K562 (cell line): ENCODE data around the gene FBN1. TPM values are rescaled to one million over a fixed set of nuclear protein-coding genes. Genes with fewer than 3 reads are reported as not detected.

ENCODE experiments used
- ATAC-seq: fragments of 200-7000 bp; cut with Tn5 transposase; 3 replicates; pipeline ENCODE4 v1.9.1; 2020; ENCODE audit warnings: moderate library complexity
- BruUV-seq: library from RNA; stranded (reverse); fragments of 400-500 nt; replicated peaks from 2 replicates; lab custom pipeline; 2021; lab: Mats Ljungman, UMichigan
- CTCF ChIA-PET: fragments of 300-600 bp; formaldehyde crosslinking; extraction: SDS; loops from one replicate; lab custom pipeline; 2021; ENCODE audit warnings: low intra/inter-chr PET ratio; lab: Yijun Ruan, JAX
- POLR2A ChIA-PET: fragments of 300-600, 350-650 bp; sonication (Branson Sonifier 250); formaldehyde crosslinking; extraction: SDS; loops from one replicate; lab custom pipeline; 2021; ENCODE audit warnings: antibody characterized with exemption, inconsistent platforms; lab: Yijun Ruan, JAX
- DNase-seq, 4 experiments: peaks; one replicate each; pipeline versions ENCODE4 v3.0.0 to v3.0.0-alpha.2; 2011 to 2018; ENCODE audit warnings: low spot score in 3 of 4, mixed read lengths in 3 of 4; ENCODE audit errors: extremely low read depth in 1 of 4
- FAIRE-seq: peaks from 2 replicates; lab custom pipeline; 2011; peaks lifted over from hg19 to GRCh38; lab: Jason Lieb, UNC
- H2AFZ ChIP-seq: 2 replicates; pipeline ENCODE4 v1.6.0; 2011; ENCODE audit warnings: low read depth, low read length, control low read depth, inconsistent platforms
- H3K27ac ChIP-seq: fragments of 200-600 bp; 3 replicates; pipeline ENCODE4 v1.8.0; 2011; ENCODE audit warnings: low read depth, mild to moderate bottlenecking, control low read depth, inconsistent platforms, low read length, moderate library complexity, mixed read lengths; ENCODE audit errors: extremely low read depth
- H3K27me3 ChIP-seq, 2 experiments: fragments of 300-600 bp in 1 of 2; 2 replicates in 1 of 2; 3 replicates in 1 of 2; pipeline versions ENCODE4 v1.6.0 to v1.8.0; 2011; ENCODE audit warnings: inconsistent platforms in 2 of 2, low read length in 2 of 2, mild to moderate bottlenecking in 1 of 2, mixed read lengths in 1 of 2, moderate library complexity in 1 of 2; ENCODE audit not compliant: control insufficient read depth in 2 of 2, insufficient read depth in 2 of 2
- H3K36me3 ChIP-seq: fragments of 300-600 bp; 3 replicates; pipeline ENCODE4 v1.8.0; 2011; ENCODE audit warnings: mild to moderate bottlenecking, low read length, inconsistent platforms; ENCODE audit not compliant: control insufficient read depth, insufficient read depth
- H3K4me1 ChIP-seq, 2 experiments: fragments of 200-600 bp in 1 of 2; replicated peaks in 1 of 2; 2 replicates in 1 of 2; 3 replicates in 1 of 2; pipeline versions ENCODE4 v1.5.1 to v1.8.0; 2011; ENCODE audit warnings: inconsistent platforms in 2 of 2, low read length in 2 of 2, mild to moderate bottlenecking in 1 of 2, mixed read lengths in 1 of 2, moderate library complexity in 1 of 2; ENCODE audit not compliant: control insufficient read depth in 2 of 2, insufficient read depth in 2 of 2
- H3K4me2 ChIP-seq: 2 replicates; pipeline ENCODE4 v1.6.1; 2011; ENCODE audit warnings: low read length, control low read depth, inconsistent platforms, mixed read lengths; ENCODE audit not compliant: insufficient read depth
- H3K4me3 ChIP-seq: fragments of 200-600 bp; sonication (generic), shearing (Covaris generic); 2 replicates; pipeline ENCODE4 v1.5.1; 2016; ENCODE audit warnings: control low read depth, inconsistent platforms
- H3K79me2 ChIP-seq: fragments of 200-600 bp; 3 replicates; pipeline ENCODE4 v1.8.0; 2011; ENCODE audit warnings: low read length, inconsistent platforms; ENCODE audit not compliant: control insufficient read depth, insufficient read depth
- H3K9ac ChIP-seq, 2 experiments: 2 replicates each; pipeline versions ENCODE4 v1.6.0 to v1.6.1; 2011; ENCODE audit warnings: low read depth in 2 of 2, low read length in 2 of 2, control low read depth in 1 of 2, inconsistent platforms in 1 of 2, mild to moderate bottlenecking in 1 of 2, mixed read lengths in 1 of 2; ENCODE audit not compliant: insufficient read depth in 1 of 2
- H3K9me1 ChIP-seq: one replicate; pipeline ENCODE4 v1.6.0; 2011; ENCODE audit warnings: inconsistent platforms, mild to moderate bottlenecking, low read length, moderate library complexity; ENCODE audit not compliant: control insufficient read depth, insufficient read depth
- H3K9me3 ChIP-seq: replicated peaks from 2 replicates; pipeline ENCODE4 v1.5.1; 2011; ENCODE audit warnings: low read depth, low read length, inconsistent platforms; ENCODE audit not compliant: control insufficient read depth, insufficient read depth
- H4K20me1 ChIP-seq: replicated peaks from 2 replicates; pipeline ENCODE4 v1.6.1; 2011; ENCODE audit warnings: low read length, inconsistent platforms, mixed read lengths; ENCODE audit not compliant: control insufficient read depth, insufficient read depth
- ZNF696 ChIP-seq: fragments of 250-450 bp; sonication (Bioruptor Pico); conservative IDR thresholded peaks from 2 replicates; pipeline ENCODE4 v1.4.0; 2020; ENCODE audit warnings: mild to moderate bottlenecking, moderate library complexity
- WGBS: fragments of 100-300 bp; shearing (Covaris generic); methylation state at CpG from one replicate; pipeline ENCODE4 v1.1.6; 2016; ENCODE audit warnings: low coverage, mixed read lengths; ENCODE audit not compliant: insufficient coverage; ENCODE audit errors: missing lambda C conversion rate; 5-methylcytosine and 5-hydroxymethylcytosine counted together
- in situ Hi-C: fragments of 300-500 bp; cut with MboI; formaldehyde crosslinking; loops from 4 replicates; pipeline ENCODE4 v1.15.0; 2018; ENCODE audit warnings: inconsistent platforms, mixed read lengths
- intact Hi-C: fragments of 100-400 bp; cut with micrococcal nuclease; formaldehyde crosslinking; loops from 2 replicates; pipeline ENCODE4 v1.14.2; 2022
- polyA plus RNA-seq, 8 experiments: library from polyadenylated mRNA; depleted of rRNA in 4 of 8; stranded (reverse) in 5 of 8; unstranded in 3 of 8; fragments of >200 nt; fragmentation: Nextera tagmentation in 2 of 8; fragmentation: Illumina TruSeq in 1 of 8; extraction: Ambion mirVana in 2 of 8; extraction: Trizol in 1 of 8; gene quantifications; 2 replicates each; pipeline versions ENCODE4 v1.2.1 to v1.2.3, GENCODE V29; 2011 to 2014; ENCODE audit warnings: inconsistent platforms in 1 of 8, missing spikeins in 1 of 8
- total RNA-seq, 7 experiments: library from RNA; depleted of rRNA in 6 of 7; stranded (reverse); fragments of >200 nt in 6 of 7; fragmentation: Illumina TruSeq in 2 of 7; extraction: Trizol in 2 of 7; gene quantifications; 2 replicates each; pipeline versions ENCODE4 v1.2.1 to v1.2.3, GENCODE V29; 2011 to 2021; ENCODE audit warnings: low replicate concordance in 1 of 7
- TF ChIP-seq, protein P1 (sequence below), 2 experiments: fragments of 450-650 bp in 1 of 2; sonication (generic) in 1 of 2; formaldehyde crosslinking in 1 of 2; IDR thresholded peaks; 2 replicates each; pipeline versions ENCODE4 v1.7.1 to v1.9.0; 2016 to 2022; ENCODE audit warnings: inconsistent platforms in 1 of 2, mild to moderate bottlenecking in 1 of 2, missing genetic modification reagents in 1 of 2

FBN1 gene
- total and polyA plus RNA-seq, 9 of the 15 experiments (the other 6 are each of a cell fraction or from before 2014, with no cell fraction given): 0.15 to 1.2 (median 0.60) TPM

DNA sequence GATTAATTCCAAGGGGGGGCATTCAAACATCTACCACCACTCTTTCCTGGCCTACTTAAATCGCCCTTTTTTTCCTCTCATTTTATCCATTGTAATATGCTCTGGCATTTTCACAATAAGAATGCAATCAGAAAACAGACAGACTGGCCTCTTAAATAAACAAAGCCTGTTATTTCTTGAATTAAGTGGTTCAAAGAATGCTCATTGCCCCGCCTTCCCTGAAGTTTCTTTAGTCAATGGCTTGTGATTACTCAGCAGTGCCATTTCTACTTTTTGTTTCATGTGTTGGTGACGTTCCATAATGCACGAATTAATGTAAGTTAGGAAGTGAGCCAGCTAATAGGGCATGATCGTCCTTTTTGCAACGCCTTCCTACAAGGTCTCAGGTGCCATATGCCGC lies 68.0 kb downstream of the FBN1 start:
- DNase-seq (no peak), ATAC-seq (no peak), FAIRE-seq (no peak)
- intact Hi-C loops (no loop called here), in situ Hi-C loops (no loop called here)
- H2AFZ ChIP-seq: peak overlapping the region; percentile 32; the same call in 1 of the 2 replicates
- WGBS: 68% methylated on average over 7 of the region's 7 CpGs
- no peak overlapping the region for H3K4me3 ChIP-seq
- no peaks in the 10 kb centered on the region for H3K79me2 ChIP-seq
- peaks cover 0 to 16% of the 10 kb centered on the region in 2 experiments; a peak in 3 of 5 replicates for H3K4me1 ChIP-seq
- no peak overlapping the region for H3K9ac ChIP-seq
- BruUV-seq: no TSS peak
- H3K36me3 ChIP-seq: no peaks in the 10 kb centered on the region
- ChIA-PET CTCF (no interaction called here), POLR2A (no interaction called here)
- no peak overlapping the region for H3K27ac ChIP-seq
- H3K4me2 ChIP-seq: no peak overlapping the region
- H3K27me3 ChIP-seq: no peaks in the 10 kb centered on the region
- no peaks in the 10 kb centered on the region for H4K20me1 ChIP-seq
- H3K9me3 ChIP-seq: no peaks in the 10 kb centered on the region
- no peaks in the 10 kb centered on the region for H3K9me1 ChIP-seq
- TF ChIP-seq, protein P1, sequence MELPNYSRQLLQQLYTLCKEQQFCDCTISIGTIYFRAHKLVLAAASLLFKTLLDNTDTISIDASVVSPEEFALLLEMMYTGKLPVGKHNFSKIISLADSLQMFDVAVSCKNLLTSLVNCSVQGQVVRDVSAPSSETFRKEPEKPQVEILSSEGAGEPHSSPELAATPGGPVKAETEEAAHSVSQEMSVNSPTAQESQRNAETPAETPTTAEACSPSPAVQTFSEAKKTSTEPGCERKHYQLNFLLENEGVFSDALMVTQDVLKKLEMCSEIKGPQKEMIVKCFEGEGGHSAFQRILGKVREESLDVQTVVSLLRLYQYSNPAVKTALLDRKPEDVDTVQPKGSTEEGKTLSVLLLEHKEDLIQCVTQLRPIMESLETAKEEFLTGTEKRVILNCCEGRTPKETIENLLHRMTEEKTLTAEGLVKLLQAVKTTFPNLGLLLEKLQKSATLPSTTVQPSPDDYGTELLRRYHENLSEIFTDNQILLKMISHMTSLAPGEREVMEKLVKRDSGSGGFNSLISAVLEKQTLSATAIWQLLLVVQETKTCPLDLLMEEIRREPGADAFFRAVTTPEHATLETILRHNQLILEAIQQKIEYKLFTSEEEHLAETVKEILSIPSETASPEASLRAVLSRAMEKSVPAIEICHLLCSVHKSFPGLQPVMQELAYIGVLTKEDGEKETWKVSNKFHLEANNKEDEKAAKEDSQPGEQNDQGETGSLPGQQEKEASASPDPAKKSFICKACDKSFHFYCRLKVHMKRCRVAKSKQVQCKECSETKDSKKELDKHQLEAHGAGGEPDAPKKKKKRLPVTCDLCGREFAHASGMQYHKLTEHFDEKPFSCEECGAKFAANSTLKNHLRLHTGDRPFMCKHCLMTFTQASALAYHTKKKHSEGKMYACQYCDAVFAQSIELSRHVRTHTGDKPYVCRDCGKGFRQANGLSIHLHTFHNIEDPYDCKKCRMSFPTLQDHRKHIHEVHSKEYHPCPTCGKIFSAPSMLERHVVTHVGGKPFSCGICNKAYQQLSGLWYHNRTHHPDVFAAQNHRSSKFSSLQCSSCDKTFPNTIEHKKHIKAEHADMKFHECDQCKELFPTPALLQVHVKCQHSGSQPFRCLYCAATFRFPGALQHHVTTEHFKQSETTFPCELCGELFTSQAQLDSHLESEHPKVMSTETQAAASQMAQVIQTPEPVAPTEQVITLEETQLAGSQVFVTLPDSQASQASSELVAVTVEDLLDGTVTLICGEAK (IDR thresholded peaks at IDR 0.05): no peak
- TF ChIP-seq, protein P1 (CRISPR knock-in tag; IDR thresholded peaks at IDR 0.05): no peak
- no peak for TF ChIP-seq ZNF696 (CRISPR knock-in tag)
